HG03520 (cell line): ENCODE data around the gene VPS37D.
"Not testable (repeated sequence)": the region's sequence is repeated elsewhere in the genome, so short reads cannot be mapped to it uniquely, and the experiment has no call there.

ENCODE experiments used
- ATAC-seq: cut with Tn5 transposase; IDR thresholded peaks from one replicate; pipeline ENCODE4 v1.9.1; 2021; ENCODE audit warnings: mild to moderate bottlenecking, moderate library complexity; ENCODE audit not compliant: unreplicated experiment

The VPS37D gene

GRCh38 chr7:73704640-73705550, 37.3 kb downstream of the VPS37D start:
- ATAC-seq, result no peak

- ATAC-seq, result no peak
These were observed 37.9 kb downstream of the VPS37D start for GRCh38 chr7:73705551-73705920.

GRCh38 chr7:73706126-73707044, 38.8 kb downstream of the VPS37D start:
- ATAC-seq, result no peak

GRCh38 chr7:73707045-73707631, 39.5 kb downstream of the VPS37D start:
- ATAC-seq, result no peak

GRCh38 chr7:73708961-73709549, 41.4 kb downstream of the VPS37D start:
- ATAC-seq, result no peak

GRCh38 chr7:73712773-73713172, 45.1 kb downstream of the VPS37D start:
- no peak for ATAC-seq

- ATAC-seq, result not testable (repeated sequence)
These were observed 45.7 kb downstream of the VPS37D start for GRCh38 chr7:73713319-73713718.

GRCh38 chr7:73715648-73716317, 48.2 kb downstream of the VPS37D start:
- no peak for ATAC-seq

- ATAC-seq, result no peak
These were observed 48.8 kb downstream of the VPS37D start for GRCh38 chr7:73716318-73716890.

- no peak for ATAC-seq
These were observed 49.6 kb downstream of the VPS37D start for GRCh38 chr7:73717025-73717807.

GRCh38 chr7:73717991-73718405, 50.4 kb downstream of the VPS37D start:
- ATAC-seq, result no peak

GRCh38 chr7:73718438-73718881, 50.8 kb downstream of the VPS37D start:
- ATAC-seq, result no peak

GRCh38 chr7:73718905-73719805, 51.5 kb downstream of the VPS37D start, which contains the start of gene STX1A:
Gene STX1A, minus strand, starts transcription at chr7:73719669. Its CDS starts 38 bp downstream, at chr7:73719631.
- ATAC-seq, result peak; percentile 63

GRCh38 chr7:73719806-73720169, 52.2 kb downstream of the VPS37D start:
- ATAC-seq, result no peak

- ATAC-seq, result not testable (repeated sequence)
These were observed 52.8 kb downstream of the VPS37D start for GRCh38 chr7:73720443-73720842.

- ATAC-seq, result no peak
These were observed 53.8 kb downstream of the VPS37D start for GRCh38 chr7:73721377-73721817.
